GM20431 (cell line): ENCODE results near the gene PPP4R2.

Experiments
- in situ Hi-C: fragments of 300-500 bp; cut with MseI, MboI; formaldehyde crosslinking; loops from one replicate; pipeline ENCODE4 v1.15.0; 2020; ENCODE audit warnings: low sequenced_read_pairs; ENCODE audit not compliant: unreplicated experiment

Gene PPP4R2

GRCh38 chr3:73098873-73099272, 102.3 kb downstream of the PPP4R2 start:
- in situ Hi-C loops, result loop anchor here (25.0 kb wide), 1 partner anchor 1387 kb away; no protein-coding TSS in a partner anchor

- in situ Hi-C loops, result loop anchor here (10.0 kb wide), 1 partner anchor 394 kb away; no protein-coding TSS in a partner anchor
These were observed 104.3 kb downstream of the PPP4R2 start for GRCh38 chr3:73100741-73101559.

- in situ Hi-C loops, result loop anchor here (10.0 kb wide), 1 partner anchor 393 kb away; no protein-coding TSS in a partner anchor
These were observed 105.3 kb downstream of the PPP4R2 start for GRCh38 chr3:73101881-73102280.

- in situ Hi-C loops, result loop anchor here (10.0 kb wide), 1 partner anchor 388 kb away; no protein-coding TSS in a partner anchor
These were observed 110.6 kb downstream of the PPP4R2 start for GRCh38 chr3:73107215-73107614.

- in situ Hi-C loops, result loop anchor here (10.0 kb wide), 1 partner anchor 387 kb away; no protein-coding TSS in a partner anchor
These were observed 111.1 kb downstream of the PPP4R2 start for GRCh38 chr3:73107676-73108187.

GRCh38 chr3:73108750-73109149, 112.1 kb downstream of the PPP4R2 start:
- in situ Hi-C loops, result loop anchor here (10.0 kb wide), 1 partner anchor 386 kb away; no protein-coding TSS in a partner anchor

- in situ Hi-C loops, result no loop called here
These were observed 113.9 kb downstream of the PPP4R2 start for GRCh38 chr3:73110530-73110929.

GRCh38 chr3:73114711-73115110, 118.1 kb downstream of the PPP4R2 start:
- in situ Hi-C loops, result no loop called here

- in situ Hi-C loops, result no loop called here
These were observed 119.2 kb downstream of the PPP4R2 start for GRCh38 chr3:73115806-73116205.
